ENCODE measurements around the gene PDGFD.

Gene PDGFD

DNA sequence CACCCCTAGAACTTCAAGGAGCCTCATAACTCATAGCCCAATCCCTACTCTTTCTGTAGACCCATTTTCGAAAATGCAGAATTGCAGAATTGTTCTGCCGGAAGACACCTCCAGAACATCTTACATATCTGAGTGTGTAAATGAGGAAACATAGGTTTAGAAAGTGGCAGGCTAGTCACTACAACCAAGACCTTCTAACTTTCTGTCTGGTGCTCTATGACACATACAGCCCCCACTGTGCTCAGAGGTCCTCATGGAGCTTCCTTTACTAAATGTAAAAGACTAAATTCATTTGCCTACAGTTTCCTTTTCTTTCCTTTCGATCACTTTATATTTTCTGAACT is 259.7 kb downstream of the PDGFD start:
- no peak for DNase-seq

DNA sequence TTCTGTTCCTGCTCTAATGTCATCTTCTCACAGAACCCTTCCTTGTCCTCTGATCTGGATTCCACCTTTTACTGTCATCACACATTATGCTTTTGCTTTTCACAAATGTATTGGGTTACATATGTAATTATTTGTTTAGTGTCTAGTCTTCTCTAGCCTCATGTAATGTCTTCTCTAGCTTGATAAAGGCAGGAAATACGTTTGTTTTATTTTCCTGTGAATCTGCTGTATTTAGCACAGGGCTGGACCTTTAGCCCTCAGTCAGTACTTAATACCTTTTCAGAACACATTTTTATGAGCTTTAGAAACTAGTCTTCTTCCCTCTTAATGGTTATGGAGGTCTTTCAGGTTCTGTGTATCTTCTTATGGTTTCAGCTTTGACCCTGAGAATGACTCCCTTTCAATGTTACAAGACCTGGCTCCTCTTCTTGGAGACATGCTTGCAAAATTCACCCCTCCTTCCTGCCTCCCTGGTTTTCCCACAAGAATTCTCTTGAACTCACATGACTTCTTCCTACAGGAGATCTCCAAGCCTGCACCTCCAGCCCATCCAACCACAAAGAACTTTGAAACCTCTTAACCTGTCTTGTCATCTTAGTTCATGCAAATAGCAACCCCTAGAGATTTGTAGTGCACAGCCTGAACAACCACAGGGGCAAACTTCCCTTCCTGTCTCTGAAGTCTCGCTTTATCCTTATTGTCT is 260.2 kb downstream of the PDGFD start:
- no peak for DNase-seq

- DNase-seq = no peak
Observed at GRCh38 chr11:103902994-103903393, 261.0 kb downstream of the PDGFD start.

- DNase-seq = no peak
Observed at GRCh38 chr11:103901656-103902055, 262.3 kb downstream of the PDGFD start.

DNA sequence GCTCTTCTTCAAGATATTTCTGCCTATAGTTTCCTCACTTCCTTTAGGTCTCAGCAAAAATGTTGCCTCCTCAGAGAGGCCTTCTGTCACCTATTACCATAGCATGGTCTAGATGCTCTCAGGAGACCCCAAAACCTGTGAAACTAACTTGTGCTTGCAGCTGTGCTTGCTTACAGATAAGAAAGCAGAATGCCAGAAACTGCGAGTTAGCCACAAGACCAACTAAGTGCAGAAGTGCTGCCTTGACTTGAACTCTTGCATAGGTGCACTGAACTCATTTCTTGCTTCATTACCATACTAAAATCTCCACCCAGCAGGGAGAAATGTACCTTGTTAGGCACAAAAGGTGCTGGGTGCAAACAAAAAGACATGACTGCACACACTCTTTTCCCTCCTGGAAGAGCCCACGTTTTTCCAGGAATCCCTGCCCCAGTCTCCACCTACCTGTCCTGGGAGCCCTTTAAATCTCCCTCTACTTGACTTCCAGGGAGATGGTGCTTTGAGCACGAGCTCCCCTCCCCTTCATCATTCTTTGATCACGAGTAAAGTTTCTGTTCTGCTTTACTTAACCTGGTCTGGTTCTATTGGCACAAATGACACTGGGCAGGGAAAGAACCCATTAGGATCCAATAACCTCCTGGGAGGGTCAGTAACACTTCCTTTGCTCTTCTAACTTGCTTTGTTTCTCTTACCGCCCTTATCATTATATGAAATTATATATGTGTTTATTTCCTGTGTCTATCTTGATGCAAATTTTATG is 265.2 kb downstream of the PDGFD start:
- no peak for DNase-seq

DNA sequence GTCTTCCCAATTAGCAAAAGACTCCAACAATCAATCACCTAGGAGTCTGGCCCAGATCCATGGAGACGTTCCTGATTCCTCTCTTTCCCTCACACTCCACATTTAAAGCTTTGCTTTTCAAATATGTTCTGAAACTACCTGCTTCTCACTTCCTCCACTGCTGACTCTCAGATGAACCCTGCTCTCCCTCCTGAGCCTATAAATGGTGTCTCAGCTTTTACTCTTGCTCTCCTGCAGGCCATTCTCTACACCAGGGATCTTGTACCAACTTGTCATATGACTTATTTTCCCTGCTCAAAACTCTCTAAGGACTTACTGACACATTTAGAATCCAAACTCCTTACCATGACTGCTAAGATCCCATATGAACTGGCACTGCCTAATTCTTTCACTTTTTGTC is 265.9 kb downstream of the PDGFD start:
- DNase-seq = no peak

DNA sequence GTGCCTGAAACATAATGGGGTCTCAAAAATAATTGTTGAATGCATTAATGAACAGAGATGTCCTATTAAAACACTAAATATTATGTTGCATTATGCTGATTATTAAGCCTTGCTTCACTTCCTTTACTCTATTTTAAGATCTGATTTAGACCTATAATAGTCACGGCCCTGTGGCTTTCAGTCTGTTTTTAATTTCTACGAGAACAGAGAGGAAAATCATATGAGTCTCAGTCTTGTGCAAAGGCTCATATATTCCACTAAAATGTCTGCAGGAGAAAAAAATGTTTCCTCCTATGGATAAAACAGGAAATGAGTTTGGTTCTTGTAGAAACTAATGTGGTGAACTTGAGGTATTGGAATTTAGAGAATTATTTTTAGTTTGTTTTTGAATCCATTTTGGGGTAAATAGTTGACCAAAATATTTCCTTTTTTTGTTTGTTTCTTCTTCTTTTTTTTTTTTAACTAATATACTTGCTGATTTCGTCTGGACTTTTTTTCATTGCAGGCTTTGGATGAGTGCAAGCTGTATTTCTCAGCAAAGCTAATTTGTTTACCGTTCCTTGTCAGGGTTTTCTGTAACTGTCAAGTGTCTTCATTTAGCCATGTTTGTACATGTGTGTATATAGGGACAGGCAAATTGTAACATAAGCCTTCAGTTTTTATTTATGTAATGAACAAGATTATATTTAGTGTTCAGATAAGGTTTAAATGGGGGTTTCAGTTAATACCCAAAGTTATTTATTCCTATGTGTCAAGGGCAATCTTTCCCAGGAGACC is 266.6 kb downstream of the PDGFD start:
- DNase-seq = no peak

GRCh38 chr11:103895106-103895505 is 268.8 kb downstream of the PDGFD start:
- no peak for DNase-seq

DNA sequence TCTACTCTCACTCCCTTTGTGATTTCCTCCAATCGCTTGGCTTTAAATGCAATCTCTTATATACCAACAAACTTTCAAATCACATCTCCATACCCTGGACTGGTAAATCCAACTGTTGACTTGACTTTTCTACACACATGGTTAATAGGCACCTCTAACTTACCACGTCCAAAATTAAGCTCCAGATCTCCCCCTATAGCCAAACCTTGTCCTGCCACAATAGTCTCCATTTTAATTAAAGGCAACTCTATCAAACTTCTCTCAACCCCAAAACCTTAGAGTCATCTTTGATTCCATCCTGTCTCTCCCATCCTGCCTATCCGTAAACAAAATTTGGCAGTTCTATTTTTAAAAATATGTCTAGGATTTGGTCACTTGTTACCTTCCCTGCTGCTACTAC is 269.3 kb downstream of the PDGFD start:
- no peak for DNase-seq

- no peak for DNase-seq
Observed at GRCh38 chr11:103894034-103894433, 269.9 kb downstream of the PDGFD start.

DNA sequence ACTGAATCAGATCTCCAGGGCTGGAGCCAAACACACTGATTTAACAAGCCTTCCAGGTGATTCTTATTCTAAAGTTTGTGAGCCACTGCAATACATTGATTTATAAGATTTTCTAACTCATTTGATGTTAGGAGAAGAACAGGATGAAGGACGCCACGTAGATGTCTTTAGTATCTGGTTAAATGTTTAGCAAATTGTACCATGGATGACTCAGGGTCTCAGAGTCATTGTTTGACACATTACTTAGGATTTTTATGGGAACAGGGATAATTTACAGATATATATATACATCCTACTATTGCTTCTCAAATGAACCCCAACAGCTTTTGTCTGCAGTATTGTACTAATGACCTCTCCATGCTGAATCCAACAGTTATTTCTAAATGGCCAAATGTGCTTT is 270.6 kb downstream of the PDGFD start:
- DNase-seq = no peak

- DNase-seq = no peak
Observed at GRCh38 chr11:103892603-103893002, 271.3 kb downstream of the PDGFD start.

DNA sequence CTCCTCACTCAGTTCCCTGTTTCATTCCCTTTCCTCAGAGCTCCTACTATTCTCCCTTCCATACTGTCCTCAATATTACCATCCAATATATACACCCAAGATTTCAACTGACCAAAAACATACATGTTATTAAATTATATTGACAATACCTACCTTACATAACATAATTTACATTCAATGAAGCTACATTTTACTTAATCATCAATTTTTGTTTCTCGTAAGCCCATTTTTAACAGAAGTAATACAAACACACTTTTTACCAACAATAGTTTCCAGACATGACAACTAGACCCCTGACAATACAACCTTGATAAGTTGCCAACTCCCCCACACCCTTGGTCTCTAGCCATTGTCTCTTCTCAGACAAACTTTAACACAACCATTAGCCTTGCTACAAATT is 273.3 kb downstream of the PDGFD start:
- DNase-seq = no peak

GRCh38 chr11:103889679-103890078 is 274.3 kb downstream of the PDGFD start:
- DNase-seq = no peak

- no peak for DNase-seq
Observed at GRCh38 chr11:103888541-103888951, 275.4 kb downstream of the PDGFD start.

DNA sequence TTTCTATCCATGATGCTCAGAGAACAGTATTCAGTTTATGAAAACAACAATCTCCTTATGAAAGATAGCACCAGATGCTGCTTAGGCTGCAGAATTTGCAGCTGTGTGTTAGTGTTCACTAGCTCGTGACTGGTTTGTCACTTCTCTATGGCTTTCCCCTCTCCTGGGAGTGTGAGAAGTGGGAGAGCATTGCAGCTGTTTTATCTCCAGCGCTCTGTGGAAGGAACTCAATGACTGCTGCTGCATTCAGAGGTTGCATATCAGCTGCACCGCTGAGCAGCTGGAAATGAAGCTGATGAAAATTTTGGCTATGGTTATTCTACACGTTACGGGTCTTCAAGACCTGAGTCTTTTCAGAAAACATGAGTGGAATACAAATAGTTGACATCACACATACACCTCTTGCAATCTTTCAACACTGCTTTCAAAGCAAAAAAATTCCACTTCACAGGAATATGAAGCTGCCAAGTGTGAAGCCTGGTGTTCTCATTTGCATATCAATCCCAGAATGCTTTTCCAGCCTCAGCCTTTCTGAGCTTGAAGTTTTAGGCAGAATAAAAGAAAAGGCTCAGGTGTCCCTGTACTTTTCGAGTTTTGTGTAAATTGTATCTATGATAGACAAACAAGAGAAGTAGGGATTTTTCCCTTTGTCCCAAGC is 276.8 kb downstream of the PDGFD start:
- DNase-seq = no peak

GRCh38 chr11:103883856-103884255 is 280.1 kb downstream of the PDGFD start:
- no peak for DNase-seq

GRCh38 chr11:103883291-103883690 is 280.7 kb downstream of the PDGFD start:
- no peak for DNase-seq

DNA sequence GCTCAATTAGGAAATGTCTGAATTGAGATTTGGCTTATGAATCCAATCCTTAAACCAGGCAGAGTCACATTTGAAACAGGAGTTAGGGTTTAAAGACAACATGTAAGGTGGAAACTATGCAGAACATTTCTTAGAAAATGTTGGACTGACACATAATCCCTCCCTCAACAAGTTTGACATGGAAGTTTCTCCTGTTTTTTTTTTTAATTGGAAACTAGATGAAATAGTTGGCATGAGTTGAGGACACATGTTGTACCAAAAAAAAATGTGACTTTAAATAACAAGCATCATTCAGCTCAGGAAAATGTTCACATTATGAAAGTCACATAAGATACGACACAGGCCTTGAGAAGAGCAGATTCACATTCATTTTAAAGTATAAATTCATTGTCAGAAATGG is 282.4 kb downstream of the PDGFD start:
- no peak for DNase-seq

GRCh38 chr11:103880968-103881367 is 283.0 kb downstream of the PDGFD start:
- DNase-seq = no peak

DNA sequence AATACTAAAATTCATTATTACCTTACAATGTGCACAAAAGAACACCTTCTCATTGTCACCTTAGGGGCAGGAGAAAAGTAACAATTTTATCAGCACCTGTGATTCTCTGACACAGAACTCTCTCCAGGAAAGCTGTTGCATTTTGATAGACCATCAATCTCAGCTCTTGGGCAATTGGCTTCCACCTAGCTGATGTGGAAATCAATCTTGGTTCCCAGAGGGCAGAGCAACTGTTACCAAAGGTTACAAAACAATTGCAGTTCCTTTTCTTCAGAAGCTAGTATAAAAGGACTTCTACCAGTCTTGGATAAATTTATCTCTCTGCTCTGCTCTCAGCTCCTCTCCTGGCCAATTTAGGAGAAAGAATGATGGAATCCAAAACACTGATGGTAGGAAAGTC is 285.3 kb downstream of the PDGFD start:
- no peak for DNase-seq

- DNase-seq = no peak
Observed at GRCh38 chr11:103877221-103877620, 286.7 kb downstream of the PDGFD start.

- no peak for DNase-seq
Observed at GRCh38 chr11:103875855-103876510, 288.0 kb downstream of the PDGFD start.

All from stimulated activated CD4-positive, alpha-beta T cell treated with anti-CD3 and anti-CD28 coated beads, Interleukin-2, amount 100 ng/mL, for 24 hours (primary cell).